SK-N-SH (cell line): ENCODE measurements around the gene CDC42EP3. TPM values are rescaled to one million over a fixed set of nuclear protein-coding genes. Genes with fewer than 3 reads are reported as not detected.
A peak's percentile ranks its signal among the peaks of the same experiment; 100 is the strongest.

ENCODE experiments used
- CTCF ChIA-PET: fragments of 300-600, 350-600 bp; formaldehyde crosslinking; extraction: SDS; loops from one replicate; lab custom pipeline; 2021; lab: Yijun Ruan, JAX
- POLR2A ChIA-PET: fragments of 350-600 bp; sonication (Branson Sonifier 250); formaldehyde crosslinking; extraction: SDS; loops from one replicate; lab custom pipeline; 2020; ENCODE audit warnings: antibody characterized with exemption, inconsistent platforms; lab: Yijun Ruan, JAX
- DNase-seq: peaks from one replicate; pipeline ENCODE4 v3.0.0; 2012
- H2AFZ ChIP-seq: fragments of 200-600 bp; sonication (generic); 2 replicates; pipeline ENCODE4 v1.8.1; 2016; ENCODE audit warnings: antibody characterized with exemption, mild to moderate bottlenecking, low read depth
- H3F3A ChIP-seq: fragments of 200-600 bp; sonication (generic); replicated peaks from 2 replicates; pipeline ENCODE3; 2016; ENCODE audit warnings: antibody characterized with exemption, mild to moderate bottlenecking; ENCODE audit not compliant: insufficient read depth
- H3K27ac ChIP-seq, 2 experiments: fragments of 200-500 bp in 1 of 2; fragments of 200-600 bp in 1 of 2; sonication (Bioruptor generic) in 1 of 2; sonication (generic), shearing (Covaris generic) in 1 of 2; 2 replicates each; pipeline versions ENCODE4 v1.5.1 to v1.6.1; 2014 to 2016; ENCODE audit warnings: low read depth in 2 of 2, inconsistent platforms in 1 of 2, low read length in 1 of 2, mild to moderate bottlenecking in 1 of 2, mixed read lengths in 1 of 2
- H3K27me3 ChIP-seq: fragments of 200-600 bp; sonication (generic), shearing (Covaris generic); 2 replicates; pipeline ENCODE4 v1.6.1; 2016; ENCODE audit warnings: mixed run types; ENCODE audit not compliant: insufficient read depth
- H3K36me3 ChIP-seq, 2 experiments: fragments of 200-500 bp in 1 of 2; fragments of 200-600 bp in 1 of 2; sonication (Bioruptor generic) in 1 of 2; sonication (generic) in 1 of 2; replicated peaks in 1 of 2; 2 replicates each; pipeline versions ENCODE3 to v1.5.1; 2014 to 2016; ENCODE audit warnings: low read length in 1 of 2, mild to moderate bottlenecking in 1 of 2; ENCODE audit not compliant: insufficient read depth in 2 of 2, control insufficient read depth in 1 of 2
- H3K4me1 ChIP-seq, 2 experiments: fragments of 200-500 bp in 1 of 2; fragments of 200-600 bp in 1 of 2; sonication (Bioruptor generic) in 1 of 2; sonication (generic), shearing (Covaris generic) in 1 of 2; 2 replicates each; pipeline versions ENCODE4 v1.5.1 to v1.6.1; 2014 to 2016; ENCODE audit warnings: low read depth in 1 of 2, low read length in 1 of 2, mixed run types in 1 of 2; ENCODE audit not compliant: insufficient read depth in 2 of 2, control insufficient read depth in 1 of 2
- H3K4me2 ChIP-seq: fragments of 200-600 bp; sonication (generic), shearing (Covaris generic); 2 replicates; pipeline ENCODE4 v1.6.1; 2017; ENCODE audit warnings: mixed run types
- H3K4me3 ChIP-seq, 2 experiments: fragments of 200-500 bp in 1 of 2; fragments of 200-600 bp in 1 of 2; sonication (Bioruptor generic) in 1 of 2; sonication (generic), shearing (Covaris generic) in 1 of 2; 2 replicates each; pipeline versions ENCODE4 v1.5.1 to v1.8.1; 2014 to 2016; ENCODE audit warnings: low read depth in 2 of 2, inconsistent platforms in 1 of 2, low read length in 1 of 2, mild to moderate bottlenecking in 1 of 2, mixed read lengths in 1 of 2, moderate library complexity in 1 of 2
- H3K79me2 ChIP-seq: fragments of 200-600 bp; sonication (generic); 2 replicates; pipeline ENCODE4 v1.8.1; 2017; ENCODE audit warnings: mild to moderate bottlenecking; ENCODE audit not compliant: insufficient read depth
- H3K9ac ChIP-seq: fragments of 200-600 bp; sonication (generic); 2 replicates; pipeline ENCODE4 v1.6.1; 2017; ENCODE audit warnings: mixed run types
- H3K9me2 ChIP-seq: fragments of 200-600 bp; sonication (generic); 2 replicates; pipeline ENCODE4 v1.6.1; 2017; ENCODE audit warnings: mixed run types
- H3K9me3 ChIP-seq: fragments of 200-600 bp; sonication (generic); 2 replicates; pipeline ENCODE4 v1.6.1; 2017; ENCODE audit warnings: mixed run types, mild to moderate bottlenecking, moderate library complexity
- H4K20me1 ChIP-seq: fragments of 200-600 bp; sonication (generic); 2 replicates; pipeline ENCODE4 v1.6.1; 2017; ENCODE audit warnings: mild to moderate bottlenecking, mixed run types; ENCODE audit not compliant: insufficient read depth
- EZH2phosphoT487 ChIP-seq: fragments of 200-600 bp; sonication (generic); IDR thresholded peaks from 2 replicates; pipeline ENCODE4 v1.6.1; 2017; ENCODE audit warnings: low read depth, mixed run types, mild to moderate bottlenecking, antibody characterized with exemption, moderate library complexity, borderline replicate concordance
- FOSL2 ChIP-seq: IDR thresholded peaks from 2 replicates; pipeline ENCODE4 v1.4.0; 2012; ENCODE audit warnings: low read depth, mild to moderate bottlenecking, moderate library complexity, borderline replicate concordance
- GABPA ChIP-seq: IDR thresholded peaks from 2 replicates; pipeline ENCODE4 v1.4.0; 2012; ENCODE audit warnings: low read depth, mild to moderate bottlenecking
- GATA2 ChIP-seq: sonication (generic); formaldehyde crosslinking; IDR thresholded peaks from 2 replicates; pipeline ENCODE4 v1.5.0; 2020; ENCODE audit warnings: mild to moderate bottlenecking, missing genetic modification reagents
- MEF2A ChIP-seq: IDR thresholded peaks from 2 replicates; pipeline ENCODE4 v1.4.0; 2012; ENCODE audit warnings: low read depth, borderline replicate concordance
- MXI1 ChIP-seq: IDR thresholded peaks from 2 replicates; pipeline ENCODE4 v1.6.1; 2012; ENCODE audit warnings: mild to moderate bottlenecking, low read depth, low read length, improper control_type of control experiment
- NRF1 ChIP-seq: IDR thresholded peaks from 2 replicates; pipeline ENCODE4 v1.6.1; 2012; ENCODE audit warnings: low read depth, mild to moderate bottlenecking, low read length
- RFX5 ChIP-seq: IDR thresholded peaks from 2 replicates; pipeline ENCODE4 v1.6.1; 2012; ENCODE audit warnings: mild to moderate bottlenecking, improper control_type of control experiment, low read length
- RXRA ChIP-seq: IDR thresholded peaks from 2 replicates; pipeline ENCODE4 v1.4.0; 2012; ENCODE audit warnings: low read depth, mild to moderate bottlenecking, borderline replicate concordance
- TEAD4 ChIP-seq: IDR thresholded peaks from 2 replicates; pipeline ENCODE4 v1.4.0; 2012; ENCODE audit warnings: mild to moderate bottlenecking, borderline replicate concordance; ENCODE audit not compliant: insufficient read depth
- WGBS: methylation state at CpG from one replicate; pipeline ENCODE4 v1.1.6; 2017; ENCODE audit warnings: low lambda C conversion rate; 5-methylcytosine and 5-hydroxymethylcytosine counted together
- polyA plus RNA-seq, 3 experiments: library from polyadenylated mRNA; depleted of rRNA; stranded (reverse); fragments of >200 nt; gene quantifications; 2 replicates each; pipeline ENCODE4 v1.2.3, GENCODE V29; 2012
- TF ChIP-seq, protein P1 (sequence below): IDR thresholded peaks from 2 replicates; pipeline ENCODE4; 2012

The CDC42EP3 gene
- polyA plus RNA-seq, 1 of the 3 experiments (the other 2 are of a cell fraction), result 87.5 TPM

DNA sequence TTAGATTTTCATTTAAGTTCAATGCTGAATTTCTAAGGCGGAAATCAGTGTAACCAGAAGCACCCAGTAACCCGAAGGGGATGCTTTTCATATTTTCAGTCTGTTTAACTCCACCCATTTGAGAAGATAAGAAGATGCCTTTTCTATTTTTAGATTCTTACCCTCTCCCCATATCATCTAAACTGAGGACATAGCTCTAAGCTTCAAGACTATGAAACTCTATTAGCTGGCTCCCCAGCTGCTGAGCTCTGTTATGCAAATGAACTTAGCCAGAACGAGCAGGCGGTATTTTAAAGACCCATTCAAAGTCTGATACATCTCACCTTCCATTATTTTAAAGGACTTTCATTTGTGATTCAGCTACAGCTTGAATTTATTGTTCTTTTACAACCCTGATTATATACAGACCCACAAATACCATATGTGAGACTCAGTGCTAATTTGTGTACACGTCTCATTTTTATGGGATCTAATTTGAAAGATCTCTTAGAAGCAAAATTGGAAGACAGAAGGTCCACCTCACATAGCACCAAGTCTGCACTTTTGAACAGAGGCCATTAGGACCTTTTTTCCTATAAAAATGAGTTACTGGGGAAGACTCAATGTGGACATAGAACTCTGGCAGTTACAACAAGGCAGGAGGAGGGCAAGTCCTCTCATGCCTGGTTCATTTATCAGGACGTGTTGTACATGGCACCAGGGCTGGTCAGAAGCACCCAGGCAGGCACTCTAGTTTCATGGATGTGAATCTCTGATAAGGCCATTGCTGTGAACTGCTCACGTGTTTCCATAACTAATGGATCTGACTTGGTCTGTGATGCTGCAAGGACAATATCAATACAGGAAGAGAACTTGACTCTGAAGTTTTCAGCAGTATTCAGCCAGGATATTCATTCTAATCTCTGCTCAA, 16.3 kb downstream of the CDC42EP3 start:
- Histone ChIP-seq H3K4me1 (peaks cover 64 to 78% of the 10 kb centered on the region in 2 experiments), H2AFZ (no peak overlapping the region), H4K20me1 (peaks cover 87% of the 10 kb centered on the region), H3K79me2 (peaks cover 99% of the 10 kb centered on the region), H3F3A (peaks cover 56% of the 10 kb centered on the region), H3K9me3 (no peaks in the 10 kb centered on the region), H3K36me3 (peaks cover 39 to 79% of the 10 kb centered on the region in 2 experiments)
- peak; percentile 56 for DNase-seq
- POLR2A ChIA-PET, result no interaction called here
- TF ChIP-seq MXI1 (peak; percentile 77), GABPA (no peak), MEF2A (0 out of 2 replicates have a peak, but pooled peaks have one; percentile 10), RXRA (no peak), GATA2 (CRISPR knock-in tag) (peak; percentile 63)
- TF ChIP-seq, all 33 proteins: peak for 3
- Histone ChIP-seq H3K4me3 (no peak overlapping the region), H3K9ac (no peak overlapping the region), H3K9me2 (no peaks in the 10 kb centered on the region), H3K27me3 (no peaks in the 10 kb centered on the region), H3K27ac (peak overlapping the region; percentile 77 to 87), H3K4me2 (peak overlapping the region; percentile 38)
- CTCF ChIA-PET, result interaction anchor here (0.6 to 5.8 kb wide), 9 partner anchors 9 to 240 kb away, joined by 3 to 31 read pairs (median 6); no protein-coding TSS in a partner anchor
- WGBS, result 80% methylated on average over 7 of the region's 7 CpGs

DNA sequence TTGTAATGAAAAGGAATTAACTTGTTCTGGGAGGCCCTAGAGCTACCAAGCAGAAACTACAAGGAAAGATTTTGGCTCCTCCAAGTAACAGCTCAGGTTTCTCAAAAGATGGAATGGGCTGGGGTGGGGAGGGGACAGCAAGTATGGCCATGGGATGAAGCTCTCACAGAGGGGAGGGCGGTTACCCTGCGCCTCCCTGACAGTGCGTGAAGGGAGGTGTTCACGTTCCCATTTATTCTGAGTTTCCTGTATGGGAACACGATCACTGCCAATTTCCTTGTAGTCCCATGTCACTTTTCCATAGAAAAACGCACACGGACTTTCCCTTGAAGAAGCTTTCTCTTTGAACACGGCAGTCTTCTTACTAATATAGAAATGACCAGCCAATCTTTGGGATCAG, 17.0 kb downstream of the CDC42EP3 start:
- no peak for DNase-seq
- no peak overlapping the region for H2AFZ ChIP-seq
- H3K4me2 ChIP-seq, result peak overlapping the region; percentile 38
- POLR2A ChIA-PET, result interaction anchor here (0.9 kb wide), 2 partner anchors 8 to 16 kb away, joined by 3 read pairs; no protein-coding TSS in a partner anchor
- no peaks in the 10 kb centered on the region for H3K9me3 ChIP-seq
- H3K4me3 ChIP-seq, result no peak overlapping the region
- peaks cover 99% of the 10 kb centered on the region for H3K79me2 ChIP-seq
- peak overlapping the region; percentile 77 to 87 for H3K27ac ChIP-seq
- peaks cover 63 to 71% of the 10 kb centered on the region in 2 experiments for H3K4me1 ChIP-seq
- WGBS, result 97% methylated on average over 8 of the region's 8 CpGs
- H3K9ac ChIP-seq, result 0 out of 2 replicates have a peak overlapping the region, but pooled peaks have one; percentile 2
- CTCF ChIA-PET, result interaction anchor here (0.6 to 5.8 kb wide), 7 partner anchors 12 to 239 kb away, joined by 3 to 31 read pairs (median 5); no protein-coding TSS in a partner anchor
- H3K27me3 ChIP-seq, result no peaks in the 10 kb centered on the region
- H3K36me3 ChIP-seq, result peaks cover 41 to 75% of the 10 kb centered on the region in 2 experiments
- peaks cover 82% of the 10 kb centered on the region for H4K20me1 ChIP-seq
- no peak for TF ChIP-seq RFX5
- TF ChIP-seq NRF1, result no peak
- TF ChIP-seq, protein P1, sequence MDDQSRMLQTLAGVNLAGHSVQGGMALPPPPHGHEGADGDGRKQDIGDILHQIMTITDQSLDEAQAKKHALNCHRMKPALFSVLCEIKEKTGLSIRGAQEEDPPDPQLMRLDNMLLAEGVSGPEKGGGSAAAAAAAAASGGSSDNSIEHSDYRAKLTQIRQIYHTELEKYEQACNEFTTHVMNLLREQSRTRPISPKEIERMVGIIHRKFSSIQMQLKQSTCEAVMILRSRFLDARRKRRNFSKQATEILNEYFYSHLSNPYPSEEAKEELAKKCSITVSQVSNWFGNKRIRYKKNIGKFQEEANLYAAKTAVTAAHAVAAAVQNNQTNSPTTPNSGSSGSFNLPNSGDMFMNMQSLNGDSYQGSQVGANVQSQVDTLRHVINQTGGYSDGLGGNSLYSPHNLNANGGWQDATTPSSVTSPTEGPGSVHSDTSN, result no peak
- no peak for TF ChIP-seq FOSL2
- no peak for TF ChIP-seq TEAD4
- no peak for TF ChIP-seq EZH2phosphoT487
- H3K9me2 ChIP-seq, result no peaks in the 10 kb centered on the region
- peaks cover 62% of the 10 kb centered on the region for H3F3A ChIP-seq
